HG02885 (cell line): ENCODE data around the gene TMEM217.

Experiments
- ATAC-seq: cut with Tn5 transposase; IDR thresholded peaks from one replicate; pipeline ENCODE4 v1.9.1; 2021; ENCODE audit warnings: mild to moderate bottlenecking; ENCODE audit not compliant: unreplicated experiment, poor library complexity

TMEM217 gene

GRCh38 chr6:37171201-37171969, 86.6 kb downstream of the TMEM217 start:
- ATAC-seq, result no peak

- ATAC-seq, result peak; percentile 33
Measured at GRCh38 chr6:37170273-37171200, 87.4 kb downstream of the TMEM217 start.

GRCh38 chr6:37169496-37170272, 88.3 kb downstream of the TMEM217 start, which contains the start of gene PIM1:
TSS of gene PIM1 (plus strand) at chr6:37170152. CDS start at chr6:37170576, 424 bp downstream.
- peak; percentile 82 for ATAC-seq

- ATAC-seq, result no peak
Measured at GRCh38 chr6:37168811-37169495, 89.0 kb downstream of the TMEM217 start.

- ATAC-seq, result no peak
Measured at GRCh38 chr6:37168163-37168758, 89.7 kb downstream of the TMEM217 start.

GRCh38 chr6:37162740-37163139, 95.2 kb downstream of the TMEM217 start:
- no peak for ATAC-seq
